HL-60/S4 treated with retinoic acid at 250 ng/mL for 4 days and 3 days (cell line): ENCODE data around the gene ZFP3.
"Not testable (repeated sequence)": the region's sequence is repeated elsewhere in the genome, so short reads cannot be mapped to it uniquely, and the experiment has no call there.

ENCODE experiments used
- in situ Hi-C: fragments of 300-500 bp; cut with MboI; formaldehyde crosslinking; loops from 2 replicates; pipeline ENCODE4 v1.7.0; 2022; ENCODE audit warnings: low sequenced_read_pairs

The ZFP3 gene

DNA sequence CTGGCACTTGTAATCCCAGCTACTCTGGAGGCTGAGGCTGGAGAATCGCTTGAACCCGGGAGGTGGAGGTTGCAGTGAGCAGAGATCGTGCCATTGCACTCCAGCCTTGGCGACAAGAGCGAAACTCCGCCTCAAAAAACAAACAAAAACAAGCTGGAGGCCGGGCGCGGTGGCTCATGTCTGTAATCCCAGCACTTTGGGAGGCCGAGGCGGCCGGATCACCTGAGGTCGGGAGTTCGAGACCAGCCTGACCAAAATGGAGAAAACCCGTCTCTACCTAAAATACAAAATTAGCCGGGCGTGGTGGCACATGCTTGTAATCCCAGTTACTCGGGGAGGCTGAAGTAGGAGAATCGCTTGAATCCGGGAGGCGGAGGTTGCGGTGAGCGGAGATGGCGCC, 992 bp upstream of the ZFP3 start:
- in situ Hi-C loops, result not testable (repeated sequence)

DNA sequence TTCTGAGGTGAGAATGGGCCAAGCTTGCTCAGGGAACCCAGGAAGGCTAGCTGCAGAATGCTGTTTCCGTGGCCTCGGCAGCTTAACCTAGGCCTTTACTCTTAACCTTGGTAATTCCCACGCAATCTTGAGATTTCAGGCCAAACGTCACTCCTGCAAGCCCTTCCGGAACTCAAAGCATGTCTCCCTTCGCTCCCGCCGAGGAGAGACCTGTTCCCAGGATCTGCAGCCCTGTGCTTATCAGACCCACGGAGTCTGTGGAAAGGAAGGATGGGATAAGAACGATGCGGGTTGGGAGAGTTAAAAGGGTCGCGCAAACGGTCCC, 524 bp upstream of the ZFP3 start:
- in situ Hi-C loops, result no loop called here

DNA sequence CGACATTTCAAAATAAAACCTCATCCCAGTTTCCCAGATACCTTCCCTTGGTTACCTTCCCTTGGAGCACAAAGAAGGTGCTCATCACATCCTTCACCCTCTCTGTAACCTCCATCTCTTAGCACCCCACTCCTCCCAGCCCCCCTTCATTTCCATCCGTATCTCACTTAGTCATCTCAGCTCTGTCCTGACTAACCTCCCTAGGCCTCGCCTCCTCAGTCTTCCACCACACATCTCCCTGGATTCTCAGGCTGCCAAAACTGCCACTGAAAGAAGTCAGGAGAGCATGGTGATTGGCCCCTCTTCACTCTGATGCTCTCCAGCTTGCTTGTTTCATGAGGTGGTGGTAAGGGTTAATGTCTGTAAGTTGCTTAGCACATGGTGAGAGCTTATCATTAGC, 2.3 kb downstream of the ZFP3 start:
- in situ Hi-C loops, result no loop called here

DNA sequence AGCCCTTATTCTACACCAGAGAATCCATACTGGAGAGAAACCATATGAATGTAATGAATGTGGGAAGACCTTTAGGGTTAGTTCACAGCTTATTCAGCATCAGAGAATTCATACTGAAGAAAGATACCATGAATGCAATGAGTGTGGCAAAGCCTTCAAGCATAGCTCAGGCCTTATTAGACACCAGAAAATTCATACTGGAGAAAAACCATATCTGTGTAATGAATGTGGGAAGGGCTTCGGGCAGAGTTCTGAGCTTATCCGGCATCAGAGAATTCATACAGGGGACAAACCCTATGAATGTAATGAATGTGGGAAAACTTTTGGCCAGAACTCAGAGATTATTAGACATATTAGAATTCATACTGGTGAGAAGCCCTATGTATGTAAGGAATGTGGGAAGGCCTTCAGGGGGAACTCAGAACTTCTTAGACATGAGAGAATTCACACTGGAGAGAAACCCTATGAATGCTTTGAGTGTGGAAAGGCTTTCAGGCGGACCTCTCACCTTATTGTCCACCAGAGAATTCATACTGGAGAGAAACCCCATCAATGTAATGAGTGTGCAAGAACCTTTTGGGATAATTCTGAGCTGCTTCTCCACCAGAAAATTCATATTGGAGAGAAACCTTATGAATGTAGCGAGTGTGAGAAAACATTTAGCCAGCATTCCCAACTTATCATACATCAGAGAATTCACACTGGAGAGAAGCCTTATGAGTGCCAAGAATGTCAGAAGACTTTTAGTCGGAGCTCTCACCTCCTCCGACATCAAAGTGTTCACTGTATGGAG, 14.1 kb downstream of the ZFP3 start:
- in situ Hi-C loops, result no loop called here

DNA sequence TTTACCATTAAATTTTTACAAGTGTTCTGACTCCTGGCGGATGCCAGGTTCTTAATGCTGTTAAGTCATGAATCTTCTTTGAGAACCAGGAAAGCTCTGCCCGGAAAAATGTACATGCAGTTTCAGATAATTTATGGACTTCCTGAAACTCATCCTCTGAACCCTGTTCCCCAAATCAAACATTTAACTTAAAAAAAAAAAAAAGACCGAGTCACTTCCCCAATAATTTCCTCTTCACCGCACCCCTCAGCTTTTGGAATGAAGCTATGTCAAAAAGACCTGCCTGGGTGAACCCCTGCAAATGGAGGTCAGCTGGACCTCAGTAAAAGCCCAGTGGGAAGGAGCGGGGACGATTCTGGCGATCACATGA, 18.4 kb downstream of the ZFP3 start:
- in situ Hi-C loops, result no loop called here

DNA sequence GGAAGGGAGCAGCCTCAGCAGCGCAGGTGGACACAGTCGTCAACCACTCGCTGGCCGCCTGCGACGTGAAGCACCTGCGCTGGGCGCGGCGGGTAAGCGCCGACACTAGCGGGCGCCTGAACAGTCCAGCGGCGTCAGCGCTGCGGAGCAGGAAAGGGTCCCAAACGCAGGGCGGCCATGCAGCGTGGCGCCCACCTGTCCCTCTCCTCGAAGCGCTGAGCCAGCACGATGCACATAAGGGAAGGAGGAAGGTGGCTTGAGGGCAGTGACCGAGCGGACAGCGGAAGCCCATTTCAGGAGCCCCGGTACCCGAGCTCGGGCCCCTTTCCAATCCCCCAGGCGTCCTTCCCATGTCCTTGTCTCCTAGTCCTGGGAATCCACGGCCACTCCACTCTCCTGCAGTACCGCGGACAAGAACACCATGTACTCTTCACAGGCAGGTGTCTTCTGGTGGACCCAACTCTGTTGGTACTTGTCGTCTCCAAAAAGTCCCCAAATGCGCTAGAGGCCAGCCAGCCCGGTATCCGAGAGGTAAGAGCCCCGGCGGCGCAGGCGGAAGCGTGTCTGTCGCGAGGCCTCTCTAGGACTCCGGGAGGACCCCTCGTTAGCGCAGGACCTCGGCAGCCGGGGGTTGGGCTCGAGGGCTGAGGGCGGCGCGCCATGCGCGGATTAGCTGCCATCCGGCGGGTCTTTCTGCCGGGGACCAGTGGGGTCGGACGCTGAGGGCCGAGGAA, 19.0 kb downstream of the ZFP3 start:
- in situ Hi-C loops, result no loop called here

DNA sequence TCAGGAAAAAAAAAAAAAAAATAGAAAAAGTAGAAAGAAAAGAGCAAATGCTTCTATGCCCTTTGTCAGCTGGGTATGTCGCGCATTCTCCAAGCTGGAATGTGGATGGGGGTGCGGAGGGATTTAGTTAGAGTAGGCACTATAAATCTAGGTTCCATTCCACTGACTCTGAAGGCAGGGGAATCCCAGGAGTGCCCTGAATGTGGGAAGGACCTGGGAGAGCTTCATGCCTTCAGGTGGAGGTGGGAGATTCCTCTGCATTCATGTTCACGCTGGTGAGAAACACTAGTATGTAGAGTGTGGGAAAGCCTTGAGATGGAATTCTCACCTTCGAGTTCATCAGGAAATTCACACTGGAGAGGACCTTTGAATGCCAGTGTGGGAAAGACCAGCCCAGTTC, 21.0 kb downstream of the ZFP3 start:
- in situ Hi-C loops, result no loop called here

DNA sequence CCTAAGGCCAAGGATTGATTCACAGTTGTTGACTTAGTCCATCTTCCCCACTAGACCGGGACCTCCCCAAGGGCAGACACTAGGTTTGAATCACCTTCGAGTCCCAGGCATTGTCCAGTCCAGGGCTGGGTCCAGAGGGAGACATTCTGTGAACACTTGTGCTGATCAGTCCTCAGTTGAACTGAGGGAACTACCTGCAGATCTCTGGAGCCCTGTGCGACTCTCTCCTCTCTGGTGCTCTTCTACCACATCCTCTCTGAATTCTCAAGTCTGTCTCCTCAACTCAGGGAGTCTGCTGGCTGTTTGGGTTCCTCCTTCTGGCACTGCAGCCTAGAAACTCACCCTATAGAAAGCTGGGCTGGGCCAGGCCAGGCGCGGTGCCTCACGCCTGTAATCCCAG, 22.6 kb downstream of the ZFP3 start:
- in situ Hi-C loops, result no loop called here

DNA sequence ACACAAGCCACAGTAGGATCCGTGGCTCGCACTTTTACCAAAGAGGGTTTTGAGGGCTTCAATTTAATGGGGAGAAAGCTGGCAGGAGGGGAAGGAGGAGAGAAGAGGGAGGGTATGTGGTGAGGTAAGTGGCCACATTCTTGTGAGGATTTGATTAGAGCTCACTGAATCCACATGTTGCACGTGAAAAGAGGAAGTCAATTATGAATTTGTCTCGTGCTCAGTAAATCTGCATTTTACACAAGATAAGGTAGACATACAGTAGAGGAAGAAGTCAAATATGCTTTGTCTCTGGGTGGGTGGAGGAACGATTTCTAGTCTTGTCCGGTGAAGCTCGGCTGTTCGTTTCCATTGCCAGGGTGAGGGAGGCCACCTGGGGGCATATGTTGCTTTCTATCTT, 32.5 kb downstream of the ZFP3 start:
- in situ Hi-C loops, result no loop called here

DNA sequence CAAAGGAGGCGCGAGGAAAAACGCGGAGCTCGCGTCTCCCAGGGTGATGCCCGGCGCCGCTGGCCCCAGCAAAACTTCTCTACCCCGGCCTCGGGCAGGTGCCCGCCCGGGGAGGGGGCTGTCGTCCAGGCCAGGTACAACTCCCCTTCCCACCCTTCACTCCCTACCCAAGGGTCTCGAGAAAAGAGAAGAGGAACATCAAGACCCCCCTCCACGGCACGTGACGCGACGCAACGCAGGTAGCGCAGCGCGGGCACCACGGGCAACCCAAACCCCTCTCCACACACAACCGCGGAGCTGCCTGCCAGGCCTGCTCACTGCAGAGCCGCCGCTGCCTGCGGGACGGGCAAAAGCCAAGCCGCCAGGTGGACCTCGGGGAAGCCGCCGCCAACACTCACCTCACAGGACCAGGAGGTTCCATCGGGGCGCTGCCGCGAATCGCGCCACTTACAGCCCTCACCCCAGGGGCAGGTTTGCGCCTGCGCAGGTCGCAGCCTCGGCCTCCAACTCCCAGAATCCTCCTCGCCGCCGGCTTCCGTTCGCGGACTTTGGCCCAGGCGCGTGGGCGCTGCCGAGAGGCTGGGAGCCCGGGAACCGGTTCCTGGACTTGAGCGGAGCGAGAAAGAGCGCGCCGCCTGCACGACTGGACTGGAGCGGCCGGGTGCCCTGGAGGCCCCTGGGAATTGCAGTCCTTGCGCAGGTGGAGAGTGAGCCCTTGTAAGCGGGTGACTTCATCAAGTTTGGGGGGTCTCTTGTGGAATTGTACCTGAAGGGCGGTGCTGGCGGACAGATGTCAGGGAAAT, 33.3 kb downstream of the ZFP3 start, which contains the start of gene ZNF232:
Gene ZNF232 (minus strand): TSS at position 477 of the 803 bp plus-strand sequence. CDS start 56 bp downstream, at position 421.
- in situ Hi-C loops, result no loop called here

DNA sequence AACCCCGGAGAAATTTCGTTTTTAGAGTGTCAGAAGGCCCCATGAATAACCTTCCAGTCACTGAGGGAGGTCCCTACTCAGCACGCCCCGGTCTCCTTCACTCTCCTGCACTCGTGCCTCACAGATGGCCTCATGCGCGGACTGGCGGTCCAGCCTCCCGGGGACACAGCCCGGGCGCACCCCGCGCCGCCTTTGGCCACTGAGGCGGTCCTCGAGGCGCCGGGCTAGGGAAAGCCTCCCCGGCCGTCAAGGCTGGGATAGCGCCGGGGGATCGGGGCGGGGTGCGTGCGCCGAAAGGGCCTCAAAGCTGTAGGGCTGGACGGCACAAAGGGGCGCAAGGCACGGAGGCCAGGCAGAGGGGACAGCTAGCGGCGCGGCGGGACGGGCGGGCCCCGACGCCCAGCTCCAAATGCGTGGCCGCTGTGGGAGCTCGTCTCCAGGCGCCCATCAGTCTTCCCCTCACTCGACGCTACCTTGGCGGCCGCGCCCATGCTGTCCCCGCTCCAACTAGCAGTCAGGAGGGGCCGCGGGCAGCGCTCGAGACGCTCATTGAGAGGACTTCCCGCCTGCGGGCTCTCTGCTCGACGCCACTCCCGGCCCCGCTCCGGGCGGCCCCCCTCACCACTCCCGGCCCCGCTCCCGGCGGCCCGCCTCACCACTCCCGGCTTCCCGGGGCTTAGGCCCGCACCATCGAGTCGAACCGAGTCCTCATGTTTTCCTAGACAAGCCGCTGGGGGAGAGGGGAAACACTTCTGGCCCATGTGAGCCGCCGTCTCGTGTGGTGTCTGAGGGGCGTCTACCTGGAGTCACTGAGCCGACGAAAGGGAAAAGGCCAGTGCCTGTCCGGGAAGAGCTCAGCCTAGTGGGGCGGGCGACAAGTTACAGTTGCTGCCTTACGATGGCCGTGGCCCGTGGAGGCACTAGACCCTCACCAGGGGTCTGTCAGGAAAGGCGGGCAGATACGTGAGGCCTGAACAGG, 37.7 kb downstream of the ZFP3 start, which contains the start of gene USP6:
Gene USP6 (plus strand): TSS at position 360 of the 979 bp plus-strand sequence. CDS start 14,336 bp downstream, outside the sequence.
- in situ Hi-C loops, result no loop called here

DNA sequence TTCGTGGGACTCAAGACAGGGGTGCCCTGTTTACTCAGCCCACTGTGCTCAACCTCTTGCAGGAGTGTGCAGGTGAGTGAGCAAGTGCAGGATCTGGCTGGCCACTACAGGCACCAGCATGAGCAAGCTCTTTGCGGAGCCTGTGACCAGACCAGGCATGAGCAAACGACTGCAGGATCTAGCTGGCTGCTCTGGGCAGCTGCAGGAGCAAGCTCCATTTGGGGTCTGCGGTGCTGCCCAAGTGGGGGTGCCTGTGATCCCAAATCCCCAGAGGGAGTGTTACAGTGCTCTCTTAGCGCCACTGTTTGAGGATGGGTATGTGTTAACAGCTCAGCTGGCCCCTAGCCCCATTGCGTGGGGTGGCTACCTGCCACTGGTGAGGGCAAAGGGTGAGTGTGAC, 40.0 kb downstream of the ZFP3 start:
- in situ Hi-C loops, result no loop called here

DNA sequence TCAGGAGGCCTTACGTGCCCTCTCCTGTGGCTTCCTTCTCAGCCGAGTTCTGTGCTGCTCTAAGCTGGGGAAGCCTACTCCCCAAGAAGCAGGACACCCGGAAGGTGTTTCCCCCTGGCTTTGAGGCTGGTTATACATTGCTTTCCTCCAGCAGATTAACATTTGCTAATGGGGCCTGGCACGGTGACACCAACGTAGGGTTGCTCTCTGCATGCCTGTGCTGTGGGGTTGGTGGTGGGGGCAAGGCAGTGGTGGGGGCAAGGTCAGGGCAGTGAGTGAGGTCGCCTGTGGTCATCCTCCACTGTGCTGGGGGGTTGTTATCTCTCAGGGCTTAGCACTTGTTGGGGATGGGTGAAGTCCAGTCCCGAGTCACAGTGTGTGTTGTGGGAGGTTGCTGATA, 41.8 kb downstream of the ZFP3 start:
- in situ Hi-C loops, result no loop called here

DNA sequence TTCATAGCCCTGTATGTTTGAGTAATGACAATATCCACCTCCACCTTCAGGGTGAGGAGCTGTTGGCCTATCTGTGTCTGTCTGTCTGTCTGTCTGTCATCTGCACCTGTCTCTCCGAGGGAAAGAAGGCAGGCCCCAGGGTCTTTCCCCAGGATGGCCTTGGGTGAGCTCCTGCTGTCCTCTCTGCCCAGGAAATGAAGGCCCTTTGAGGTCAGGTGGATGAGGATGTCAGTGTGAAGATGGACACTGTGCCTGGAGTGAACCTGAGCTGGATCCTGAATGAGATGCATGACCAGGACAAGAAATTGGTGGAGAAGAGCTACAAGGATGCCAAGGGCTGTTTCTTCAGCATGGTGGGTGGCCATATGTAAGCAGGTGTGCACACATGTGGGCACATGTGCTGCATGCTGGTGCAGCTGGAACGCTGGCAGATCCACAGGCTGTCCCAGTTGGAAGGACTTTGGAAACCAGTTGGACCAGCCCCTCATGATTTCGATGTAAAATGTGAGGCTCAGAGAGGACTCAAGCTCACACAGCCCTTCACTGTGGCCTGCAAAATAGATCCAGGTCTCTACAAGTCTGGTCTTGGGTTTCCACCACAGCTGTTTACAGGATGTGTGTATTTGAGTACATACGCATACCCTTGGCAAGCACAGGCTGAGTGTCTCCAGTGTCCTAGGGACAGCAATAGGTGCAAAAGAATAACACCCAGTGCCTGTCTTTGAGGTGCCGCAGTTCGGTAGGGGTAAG, 42.3 kb downstream of the ZFP3 start:
- in situ Hi-C loops, result not testable (repeated sequence)

DNA sequence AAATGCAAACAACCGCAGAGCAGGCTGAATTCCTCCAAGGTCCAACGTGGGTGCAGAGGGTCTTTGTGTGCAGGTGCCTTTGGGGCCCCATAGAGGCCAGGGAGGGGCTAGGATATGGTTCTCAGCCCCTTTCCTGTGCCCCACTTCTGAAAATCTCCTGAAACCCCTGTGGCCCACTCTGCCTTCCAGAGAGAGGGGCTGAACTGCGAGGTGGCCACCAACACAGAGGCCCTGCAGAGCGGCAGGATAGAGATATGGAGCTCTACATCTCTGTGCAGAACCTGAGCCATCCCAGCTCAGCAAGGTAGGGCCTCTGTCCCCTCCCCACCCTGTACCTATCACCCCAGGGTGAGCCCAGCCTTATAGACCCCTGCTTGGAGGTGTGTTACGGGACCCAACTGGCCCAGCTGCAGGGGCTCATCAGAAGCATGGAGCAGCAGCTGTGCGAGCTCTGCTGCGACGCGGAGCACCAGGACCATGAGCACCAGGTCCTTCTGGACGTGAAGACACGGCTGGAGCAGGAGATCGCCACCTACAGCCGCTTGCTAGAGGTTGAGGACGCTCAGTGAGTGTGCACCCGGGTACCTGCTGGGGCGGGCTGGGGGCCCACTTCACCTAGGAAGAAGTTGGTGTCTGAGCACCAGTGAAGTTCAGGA, 43.0 kb downstream of the ZFP3 start:
- in situ Hi-C loops, result no loop called here

DNA sequence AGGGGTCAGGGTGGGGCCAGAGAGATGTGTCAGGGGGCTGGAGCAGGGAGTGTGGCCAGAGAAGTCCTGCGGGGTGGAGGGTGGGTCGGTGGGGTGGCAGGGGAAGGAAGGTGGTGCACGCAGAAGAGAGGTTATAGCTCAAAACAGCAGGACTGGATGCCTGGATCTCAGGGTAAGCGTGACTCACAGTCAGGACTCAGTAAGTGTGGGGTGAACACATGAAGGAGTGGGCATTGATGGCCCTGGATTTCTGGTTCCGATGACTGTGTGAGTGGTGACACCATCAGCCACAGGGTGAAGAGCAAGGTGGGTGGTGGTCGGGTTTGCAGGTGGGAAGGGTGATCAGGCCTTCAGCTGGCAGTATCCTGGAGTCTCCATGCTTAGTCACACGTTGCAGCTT, 43.8 kb downstream of the ZFP3 start:
- in situ Hi-C loops, result not testable (repeated sequence)

DNA sequence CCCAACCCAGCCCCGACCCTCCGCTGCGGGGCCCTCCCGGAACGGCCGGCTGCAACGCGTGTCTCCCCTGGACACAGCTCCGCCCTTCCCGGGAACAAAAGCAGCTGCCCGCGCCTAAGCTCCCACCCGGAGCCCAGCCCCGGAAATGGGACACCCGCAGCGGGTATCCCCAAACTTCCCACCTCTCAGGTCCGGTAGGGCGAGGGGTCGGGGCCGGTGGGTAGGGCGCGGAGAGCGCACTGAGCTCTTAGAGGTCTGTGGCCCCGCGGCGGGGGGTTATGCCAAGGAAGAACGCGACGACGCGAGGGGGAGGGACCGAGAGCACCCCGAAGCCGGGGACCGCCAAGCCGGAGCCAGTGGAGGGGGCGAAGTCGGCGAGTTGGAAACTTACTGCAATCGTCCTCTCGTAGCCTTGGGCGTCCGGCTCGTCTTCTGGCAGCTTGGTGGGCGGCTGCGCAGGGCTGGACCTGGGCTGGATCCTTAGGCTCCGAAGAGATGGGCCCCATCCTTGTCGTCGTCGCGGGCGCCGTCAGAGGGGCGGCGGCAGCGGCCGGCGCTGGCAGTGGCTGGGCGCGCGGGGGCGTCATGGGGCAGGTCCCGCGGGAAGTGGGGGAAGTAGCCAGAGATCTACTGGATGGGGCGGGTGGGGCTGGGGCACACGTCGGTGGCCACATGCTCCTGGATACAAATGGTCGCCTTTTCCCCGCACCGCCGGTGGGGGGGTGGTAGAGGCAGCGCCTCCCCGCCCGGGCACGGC, 44.5 kb downstream of the ZFP3 start:
- in situ Hi-C loops, result no loop called here

DNA sequence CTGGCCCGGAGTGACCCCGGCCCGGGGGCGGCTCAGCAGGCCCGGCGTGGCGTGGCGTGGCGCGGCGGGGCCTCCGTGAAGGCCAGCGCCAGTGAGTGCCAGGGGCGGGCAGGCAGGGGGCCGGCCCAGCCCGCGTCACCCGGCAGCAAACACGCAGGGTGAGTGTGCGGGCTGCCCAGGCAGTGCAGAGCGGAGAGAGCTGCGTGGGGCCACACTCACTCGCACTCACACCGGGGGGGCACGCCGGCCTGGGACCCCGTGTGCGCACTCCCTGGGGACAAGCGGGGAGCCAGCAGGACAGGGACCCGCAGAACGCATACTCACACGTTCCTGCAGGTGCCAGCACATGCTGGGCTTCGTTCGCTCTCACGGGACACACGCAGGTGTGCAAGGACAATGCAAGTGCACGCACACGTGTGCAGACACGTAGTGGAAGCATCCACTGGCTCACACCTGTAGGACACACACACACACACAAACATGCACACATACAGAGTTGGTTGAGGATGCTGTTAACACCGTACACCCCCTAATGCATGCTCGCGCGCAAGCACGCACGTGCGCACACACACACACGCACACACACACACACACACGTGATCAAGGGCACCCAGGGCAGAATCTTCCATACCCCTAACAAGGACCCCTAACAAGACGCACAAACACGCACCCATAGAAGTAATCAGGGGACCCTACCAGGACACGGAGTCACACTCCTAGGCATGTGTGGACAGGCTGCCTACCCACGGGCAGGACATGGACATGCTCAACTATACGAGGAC, 45.3 kb downstream of the ZFP3 start:
- in situ Hi-C loops, result no loop called here
